NCI-H510A (cell line): ENCODE data around the gene CYP2A6.
A peak's percentile ranks its signal among the peaks of the same experiment; 100 is the strongest.

Experiments
- DNase-seq: peaks from one replicate; lab custom pipeline; 2025; lab: John Stamatoyannopoulos, UW

The CYP2A6 gene

GRCh38 chr19:40801426-40802299 lies 48.6 kb downstream of the CYP2A6 start:
- DNase-seq = no peak

- no peak for DNase-seq
Observed at GRCh38 chr19:40800997-40801377, 49.3 kb downstream of the CYP2A6 start.

DNA sequence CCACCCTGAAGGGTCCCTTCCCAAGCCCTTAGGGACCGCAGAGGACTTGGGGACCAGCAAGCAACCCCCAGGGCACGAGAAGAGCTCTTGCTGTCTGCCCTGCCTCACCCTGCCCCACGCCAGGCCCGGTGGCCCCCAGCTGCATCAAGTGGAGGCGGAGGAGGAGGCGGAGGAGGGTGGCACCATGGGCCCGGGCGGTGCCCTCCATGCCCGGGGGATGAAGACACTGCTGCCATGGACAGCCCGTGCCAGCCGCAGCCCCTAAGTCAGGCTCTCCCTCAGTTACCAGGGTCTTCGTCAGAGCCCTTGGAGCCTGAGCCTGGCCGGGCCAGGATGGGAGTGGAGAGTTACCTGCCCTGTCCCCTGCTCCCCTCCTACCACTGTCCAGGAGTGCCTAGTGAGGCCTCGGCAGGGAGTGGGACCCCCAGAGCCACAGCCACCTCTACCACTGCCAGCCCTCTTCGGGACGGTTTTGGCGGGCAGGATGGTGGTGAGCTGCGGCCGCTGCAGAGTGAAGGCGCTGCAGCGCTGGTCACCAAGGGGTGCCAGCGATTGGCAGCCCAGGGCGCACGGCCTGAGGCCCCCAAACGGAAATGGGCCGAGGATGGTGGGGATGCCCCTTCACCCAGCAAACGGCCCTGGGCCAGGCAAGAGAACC lies 49.8 kb downstream of the CYP2A6 start:
- no peak for DNase-seq

DNA sequence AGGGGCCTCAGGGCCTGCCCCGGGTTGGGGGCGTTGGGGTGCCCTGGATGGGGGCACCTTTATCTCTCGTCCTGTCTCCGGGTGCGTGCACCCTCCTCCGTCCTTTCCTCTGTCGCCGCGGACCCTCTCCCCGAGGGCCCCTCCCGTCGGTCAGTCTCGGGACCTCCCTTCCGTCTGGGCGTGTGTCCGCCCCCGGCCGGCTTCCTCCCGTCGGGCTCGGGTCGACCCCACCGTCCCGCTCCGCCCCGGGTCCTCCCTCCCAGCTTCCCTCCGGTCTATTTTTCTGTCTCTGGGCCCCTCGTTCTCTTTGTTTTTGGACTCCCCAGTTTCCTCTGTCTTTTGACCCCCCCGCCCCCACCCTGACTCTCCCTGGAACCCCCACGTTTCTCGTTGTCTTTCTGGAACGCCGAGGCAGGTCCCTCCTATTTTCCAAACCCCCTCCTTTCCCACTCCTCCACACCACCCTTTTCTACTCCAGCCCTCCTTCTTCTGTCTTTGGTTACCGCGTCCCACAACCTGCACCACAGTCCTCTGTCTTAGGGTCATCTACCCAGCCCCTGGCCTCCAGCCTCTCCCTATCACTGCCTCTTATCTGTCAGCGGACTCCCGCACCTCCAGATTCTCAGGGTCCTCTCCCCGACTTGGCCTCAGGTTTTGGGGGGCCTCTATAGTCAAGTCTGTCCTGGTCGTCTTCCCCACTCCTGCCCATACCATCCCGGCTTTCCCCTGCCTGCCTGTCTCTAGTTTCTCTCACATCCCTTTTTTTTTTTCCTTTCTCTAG lies 50.5 kb downstream of the CYP2A6 start:
- DNase-seq = no peak

DNA sequence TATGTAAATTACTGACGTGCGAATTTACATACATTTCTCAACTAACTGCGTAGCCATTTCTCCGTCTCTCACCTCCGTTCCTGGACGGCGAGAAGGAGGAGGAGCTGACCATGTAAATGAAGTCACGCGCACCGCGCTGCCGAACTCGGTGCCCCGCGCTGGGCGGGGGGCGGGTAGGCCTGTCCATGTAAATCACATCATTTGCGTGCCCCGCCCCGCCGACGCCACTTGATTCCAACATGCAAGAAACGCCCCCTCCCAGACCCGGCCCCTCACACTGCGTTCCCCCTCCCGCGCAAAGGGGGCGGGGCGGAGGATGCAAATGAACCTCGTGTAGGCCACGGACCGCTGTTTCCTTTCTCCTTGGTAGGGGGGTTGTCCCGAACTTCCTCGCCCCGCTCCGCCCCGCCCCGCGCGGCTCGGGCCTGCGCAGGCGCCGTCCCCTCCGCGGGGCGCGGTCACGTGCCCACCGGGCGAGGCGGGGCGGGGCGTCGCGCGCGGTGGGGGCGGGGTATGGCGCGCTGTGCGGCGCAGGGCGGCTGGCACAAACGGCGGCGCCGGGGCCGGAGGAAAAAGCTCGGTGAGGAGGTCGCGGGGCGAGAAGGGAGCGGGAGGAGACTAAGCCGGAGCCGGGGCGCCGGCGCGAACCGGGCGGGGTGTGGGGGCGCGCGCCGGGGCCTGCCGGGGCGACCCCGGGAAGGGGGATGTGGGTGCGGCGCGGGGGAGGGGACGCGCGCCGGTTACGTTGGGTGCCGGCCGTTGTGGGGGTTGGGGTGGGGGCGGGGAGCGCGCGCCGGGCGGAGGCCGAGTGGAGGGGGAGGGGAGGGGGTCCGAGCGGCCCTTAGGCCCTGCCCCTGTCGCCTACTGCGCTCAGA lies 51.3 kb downstream of the CYP2A6 start, which contains the start of gene EGLN2:
Gene EGLN2, plus strand, starts transcription at position 509 of the 875 bp plus-strand sequence. CDS start 1,382 bp downstream, outside the sequence.
- DNase-seq = peak; percentile 99

- DNase-seq = peak; percentile 77
Observed at GRCh38 chr19:40797963-40798682, 52.1 kb downstream of the CYP2A6 start.

DNA sequence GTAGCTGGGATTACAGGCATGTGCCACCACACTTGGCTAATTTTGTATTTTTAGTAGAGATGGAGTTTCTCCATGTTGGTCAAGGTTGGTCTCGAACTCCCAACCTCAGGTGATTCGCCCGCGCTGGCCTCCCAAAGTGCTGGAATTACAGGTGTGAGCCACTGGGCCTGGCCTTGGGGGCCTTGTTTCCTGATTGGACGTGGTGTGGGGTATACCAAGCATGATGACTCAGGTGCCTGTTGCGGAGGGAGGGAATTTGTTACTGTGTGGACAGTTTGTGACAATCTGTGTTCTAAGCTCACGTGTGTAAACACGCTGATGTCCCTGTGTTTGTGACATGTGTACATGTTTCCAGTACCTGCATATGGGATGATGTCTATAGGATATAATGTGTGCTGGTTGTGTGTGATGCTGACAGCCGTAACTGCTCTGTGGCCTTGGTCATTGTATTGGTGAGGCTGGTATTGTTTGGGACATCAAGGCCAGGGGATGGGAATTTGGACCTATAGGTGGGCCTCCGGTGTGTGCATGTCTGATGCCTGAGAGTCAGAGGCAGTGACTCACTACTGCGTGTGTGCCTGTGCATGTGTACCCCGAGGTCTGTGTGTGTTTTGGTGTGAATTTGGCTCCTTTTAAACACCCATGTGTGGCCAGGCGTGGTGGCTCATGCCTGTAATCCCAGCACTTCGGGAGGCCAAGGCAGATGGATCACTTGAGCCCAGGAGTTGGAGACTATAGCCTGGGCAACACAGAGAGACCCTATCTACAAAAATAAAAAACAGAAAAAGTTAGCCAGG lies 52.9 kb downstream of the CYP2A6 start:
- no peak for DNase-seq
